ENCODE results near the gene DNAAF5. TPM values are rescaled to one million over a fixed set of nuclear protein-coding genes. Genes with fewer than 3 reads are reported as not detected.
A peak's percentile ranks its signal among the peaks of the same experiment; 100 is the strongest.

Gene DNAAF5
- total RNA-seq, 1 donor from 2014 or later: 12.1 TPM

- peak in 1 of 2 donors; percentile 28 for DNase-seq (ENCODE audit: low read depth in 2 of 2)
These were observed 107.2 kb downstream of the DNAAF5 start for GRCh38 chr7:833601-834258.

GRCh38 chr7:834277-834676 lies 107.8 kb downstream of the DNAAF5 start:
- no peak for DNase-seq (ENCODE audit: low read depth in 2 of 2)

GRCh38 chr7:835021-835420 lies 108.5 kb downstream of the DNAAF5 start:
- no peak for DNase-seq (ENCODE audit: low read depth in 2 of 2)

- peak in 1 of 2 donors; percentile 30 for DNase-seq (ENCODE audit: low read depth in 2 of 2)
These were observed 109.2 kb downstream of the DNAAF5 start for GRCh38 chr7:835485-836401.

Other genes starting within 250 kb of the DNAAF5 start
- gene PDGFA, start 206.9 kb upstream of the DNAAF5 start, total RNA-seq: 46.2 and 94.8 TPM in 2 replicates
- 34.4 and 71.8 TPM in 2 replicates for gene PRKAR1B, start 582 bp downstream of the DNAAF5 start, total RNA-seq
- gene SUN1, start 105.8 kb downstream of the DNAAF5 start, total RNA-seq: 73.0 and 94.8 TPM in 2 replicates
- gene GET4, start 149.9 kb downstream of the DNAAF5 start, total RNA-seq: 34.2 and 38.3 TPM in 2 replicates
- gene ADAP1, start 228.0 kb downstream of the DNAAF5 start, total RNA-seq: 1.7 and 3.2 TPM in 2 replicates
- 3.9 and 5.4 TPM in 2 replicates for gene COX19, start 248.8 kb downstream of the DNAAF5 start, total RNA-seq

All from lung microvascular endothelial cell (primary cell).